ENCODE data around the gene GID8.
A peak's percentile ranks its signal among the peaks of the same experiment; 100 is the strongest.

The GID8 gene

DNA sequence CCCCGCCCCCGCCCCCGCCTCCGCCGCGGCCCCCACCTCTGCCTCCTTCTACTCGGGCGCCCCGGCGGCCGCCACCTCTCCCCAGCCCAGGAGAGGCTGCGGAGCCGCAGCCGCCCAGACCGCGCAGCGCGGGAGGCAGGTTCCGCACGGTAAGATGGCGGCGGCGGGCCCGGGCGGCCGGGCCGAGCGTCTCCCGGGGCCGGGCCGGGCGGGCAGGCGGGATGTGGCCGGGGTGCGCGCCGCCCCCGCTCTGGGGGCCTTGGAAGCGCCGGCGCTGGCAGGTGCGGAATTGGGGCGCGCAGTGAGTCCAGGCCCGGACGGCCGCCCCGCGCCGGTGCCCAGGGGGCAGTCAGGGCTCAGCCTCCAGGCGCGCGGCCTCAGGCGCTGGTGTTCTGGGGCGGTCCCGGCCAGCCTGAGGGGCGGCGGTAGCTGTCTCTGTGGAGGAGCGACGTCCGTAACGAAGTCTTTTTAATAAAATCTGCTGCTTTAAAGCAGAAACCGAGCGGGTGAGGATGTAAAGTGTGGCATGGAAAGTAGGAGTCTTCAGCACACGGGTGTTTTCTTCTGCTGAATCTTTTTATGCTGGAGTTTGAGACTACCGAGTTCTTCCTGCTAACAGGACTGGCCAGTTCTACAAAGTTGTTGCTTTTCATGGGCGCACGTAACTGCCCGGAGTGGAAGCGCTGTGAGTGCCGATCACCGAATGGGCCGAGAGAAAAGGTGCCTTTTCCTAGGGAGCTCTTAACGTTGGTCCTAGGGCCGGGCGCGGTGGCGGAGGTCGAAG lies at the start of gene GID8:
Gene GID8, plus strand, starts transcription at position 43 of the 784 bp plus-strand sequence. CDS start 3,356 bp downstream, outside the sequence.
- DNase-seq (ENCODE audit: low read depth) = peak; percentile 49

GRCh38 chr20:62888406-62888805 lies 49.5 kb upstream of the GID8 start:
- no peak for DNase-seq (ENCODE audit: low read depth)

DNA sequence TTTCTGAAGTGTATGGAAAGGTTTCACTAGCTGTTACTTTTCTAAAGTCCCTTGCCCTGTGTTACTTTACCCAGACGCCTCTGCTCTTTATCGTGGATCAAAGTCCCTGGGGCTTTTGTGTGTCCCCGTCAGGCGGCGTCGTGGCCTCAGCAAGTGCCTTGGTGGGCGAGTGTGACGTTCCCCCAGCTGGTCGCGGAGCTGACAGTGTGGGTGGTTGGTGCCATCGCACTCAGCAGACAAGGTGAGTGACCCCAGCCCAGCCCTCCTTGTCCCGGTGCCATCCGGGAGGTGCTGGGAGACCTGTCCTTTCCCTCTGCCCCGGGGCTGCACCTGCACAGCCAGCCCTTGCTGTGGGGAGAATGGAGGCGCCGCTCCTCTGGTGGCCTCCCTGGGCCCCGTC lies 49.0 kb upstream of the GID8 start:
- no peak for DNase-seq (ENCODE audit: low read depth)

DNA sequence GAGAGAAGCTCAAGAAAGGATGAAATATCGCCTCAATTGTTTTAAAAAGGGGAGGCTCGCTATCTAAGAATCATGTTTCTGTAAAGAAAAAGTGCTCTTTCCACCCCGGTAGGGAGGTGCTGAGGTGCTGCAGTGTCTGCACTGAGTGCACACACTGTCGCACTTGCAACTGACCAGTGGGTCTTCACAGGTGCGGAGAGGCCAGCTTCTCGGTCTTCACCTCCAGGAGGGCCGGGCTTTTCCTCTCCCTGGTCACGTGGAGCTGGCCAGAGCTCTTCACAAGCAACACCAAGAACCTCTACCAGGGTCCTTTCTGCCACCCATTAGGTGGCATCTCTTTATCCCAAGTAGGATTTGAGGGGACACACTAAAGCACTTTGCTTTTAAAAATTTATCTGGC lies 48.5 kb upstream of the GID8 start:
- no peak for DNase-seq (ENCODE audit: low read depth)

DNA sequence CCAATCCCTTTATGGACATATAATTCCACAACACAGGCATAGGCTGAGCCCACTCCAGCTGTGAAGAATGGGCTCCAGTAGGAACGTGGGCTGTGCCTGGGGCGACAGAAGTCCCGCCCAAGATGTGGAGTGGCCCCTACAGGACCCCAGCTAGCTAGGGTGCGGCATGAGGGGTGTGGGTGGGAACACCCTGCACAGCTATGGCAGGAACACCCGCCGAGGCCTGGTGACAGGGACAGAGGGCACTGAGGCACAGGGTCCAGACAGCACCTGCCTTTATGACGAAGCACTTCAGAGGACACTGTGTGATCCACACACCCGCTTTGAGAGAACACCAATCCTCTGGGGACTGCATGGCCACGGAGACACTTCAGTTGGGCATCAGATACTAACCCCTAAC lies 48.1 kb upstream of the GID8 start:
- DNase-seq (ENCODE audit: low read depth) = no peak

DNA sequence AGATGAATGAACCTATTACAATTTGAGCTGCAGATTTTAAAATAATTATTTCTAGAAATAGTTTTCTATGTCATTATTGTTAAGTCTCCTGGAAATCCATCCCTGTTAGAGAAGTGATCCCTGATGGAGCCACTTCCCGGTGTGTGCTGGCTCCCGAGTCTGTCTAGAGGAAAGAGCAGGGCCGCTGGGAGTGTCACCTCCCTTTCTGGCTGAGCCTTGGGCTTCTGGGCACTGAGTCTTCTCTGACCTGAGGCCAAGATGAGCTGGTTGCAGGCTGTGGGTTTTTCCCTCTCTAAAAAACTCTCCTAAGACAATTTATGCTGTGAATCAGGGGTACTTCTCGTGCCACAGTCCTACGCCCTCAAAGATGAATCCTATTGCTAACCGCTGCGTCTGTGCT lies 47.5 kb upstream of the GID8 start:
- no peak for DNase-seq (ENCODE audit: low read depth)

- no peak for DNase-seq (ENCODE audit: low read depth)
Measured at GRCh38 chr20:62891111-62891510, 46.8 kb upstream of the GID8 start.

GRCh38 chr20:62892348-62893304 lies 45.3 kb upstream of the GID8 start:
- no peak for DNase-seq (ENCODE audit: low read depth)

GRCh38 chr20:62893700-62894099 lies 44.2 kb upstream of the GID8 start:
- no peak for DNase-seq (ENCODE audit: low read depth)

DNA sequence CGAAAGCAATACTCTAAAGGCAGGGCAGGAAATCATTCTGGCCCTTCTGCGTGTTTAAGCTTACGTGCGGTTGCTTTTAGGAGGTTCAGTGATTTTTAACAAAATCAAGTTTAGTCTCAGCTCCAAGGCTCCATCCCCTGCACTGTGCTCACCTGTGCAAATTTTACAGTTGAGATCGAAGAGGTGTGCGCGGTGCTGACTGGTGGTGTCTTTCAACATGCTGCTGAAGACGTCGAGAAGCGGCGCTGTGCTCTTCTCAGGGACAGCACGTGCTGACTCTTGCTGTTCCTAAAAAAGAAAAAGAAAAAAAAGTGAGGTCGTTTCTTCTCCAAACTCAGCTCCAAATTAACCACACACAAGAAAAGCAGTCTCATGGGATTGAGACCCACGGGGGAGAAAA lies 43.7 kb upstream of the GID8 start:
- DNase-seq (ENCODE audit: low read depth) = no peak

DNA sequence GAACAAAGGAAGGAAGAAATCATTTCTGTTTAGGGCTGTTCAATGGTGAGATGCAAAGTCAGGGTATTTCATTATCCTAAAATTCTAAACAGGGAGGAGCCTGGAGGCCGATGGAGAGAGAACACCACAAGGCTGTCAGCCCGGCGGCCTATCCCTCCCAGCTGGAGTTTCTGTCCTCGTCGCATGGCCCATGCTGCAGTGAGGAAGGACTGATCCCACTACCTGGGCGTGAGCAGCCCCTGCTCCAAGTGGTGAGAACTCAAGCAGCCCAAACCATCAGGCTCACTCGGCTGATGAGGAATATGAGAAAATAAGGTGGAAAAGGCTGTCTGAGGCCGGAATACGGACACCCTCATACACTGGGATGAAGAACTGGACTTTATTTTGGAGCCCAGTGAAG lies 42.4 kb upstream of the GID8 start:
- DNase-seq (ENCODE audit: low read depth) = no peak

GRCh38 chr20:62896526-62896925 lies 41.4 kb upstream of the GID8 start:
- no peak for DNase-seq (ENCODE audit: low read depth)

- DNase-seq (ENCODE audit: low read depth) = no peak
Measured at GRCh38 chr20:62897666-62898065, 40.3 kb upstream of the GID8 start.

DNA sequence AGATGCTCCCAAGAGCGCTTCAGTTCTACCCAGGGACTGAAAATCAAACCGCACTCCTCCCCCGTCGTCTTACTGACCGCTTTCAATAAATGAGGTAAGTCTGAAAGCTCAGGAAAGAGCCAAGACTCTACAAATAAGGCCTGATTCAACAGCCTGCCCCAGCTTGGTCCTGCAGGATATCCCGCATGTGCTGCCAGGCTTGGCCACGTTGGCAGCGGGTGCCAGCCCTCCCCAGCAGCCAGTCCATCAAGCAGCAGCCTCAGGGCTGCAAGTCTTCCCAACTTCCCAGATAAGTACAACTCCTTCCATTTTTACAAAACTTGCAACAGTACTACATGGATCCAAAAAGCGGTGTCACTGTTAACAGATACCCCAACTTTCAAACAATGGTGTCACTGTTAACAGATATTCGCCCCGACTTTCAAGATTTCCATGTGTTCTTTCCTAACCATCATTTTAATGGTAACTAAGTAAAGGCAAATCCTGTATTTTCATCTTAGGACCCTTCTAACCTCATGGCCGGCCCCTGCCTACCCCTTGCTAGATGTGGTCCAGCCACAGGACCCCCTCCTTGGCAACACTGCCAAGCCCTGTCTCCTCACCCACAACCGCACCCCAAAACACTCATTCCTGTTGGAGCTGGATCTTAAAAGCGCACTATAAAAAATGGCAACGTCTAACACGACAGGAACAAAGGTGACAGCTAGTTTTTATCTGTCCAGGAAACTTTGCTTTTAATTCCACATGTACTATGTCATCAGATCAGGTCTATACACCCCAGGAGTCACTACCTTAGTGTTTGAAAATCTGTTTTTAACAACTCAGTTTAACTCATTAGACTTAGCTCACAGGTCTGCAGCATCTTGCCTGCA lies 39.6 kb upstream of the GID8 start:
- DNase-seq (ENCODE audit: low read depth) = no peak

DNA sequence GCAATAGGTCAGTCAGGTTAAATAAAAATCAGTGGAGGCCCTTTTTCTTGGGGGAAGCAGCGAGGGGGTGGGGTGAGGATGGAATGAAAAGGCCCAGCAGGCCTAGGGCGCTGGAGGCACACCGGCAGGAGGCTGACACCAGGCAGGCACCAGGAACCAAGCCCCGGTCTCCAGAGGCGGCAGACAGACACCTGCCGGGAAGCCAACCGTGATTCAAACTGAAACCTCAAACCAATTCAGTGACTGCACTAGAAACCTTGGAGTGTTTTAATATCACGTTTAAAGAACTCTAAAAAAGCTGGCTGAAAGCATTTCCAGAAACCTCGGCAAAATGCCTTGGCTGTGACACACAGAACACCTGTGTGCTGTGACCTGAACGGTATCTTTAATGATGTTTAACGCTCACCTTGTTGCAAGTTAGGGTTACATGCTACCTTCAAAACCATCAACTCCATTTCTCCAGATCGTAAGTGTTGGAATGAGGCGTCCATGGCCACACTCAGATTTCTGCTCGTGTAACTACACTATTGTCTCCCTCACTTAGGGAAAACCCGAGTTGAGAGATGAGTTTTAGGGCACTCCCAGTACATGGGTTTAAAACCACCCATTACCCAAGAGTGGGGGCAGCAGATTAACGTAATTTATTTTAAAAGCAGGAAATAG lies 38.8 kb upstream of the GID8 start:
- peak; percentile 36 for DNase-seq (ENCODE audit: low read depth)

GRCh38 chr20:62899633-62900051 lies 38.3 kb upstream of the GID8 start:
- no peak for DNase-seq (ENCODE audit: low read depth)

- DNase-seq (ENCODE audit: low read depth) = peak; percentile 68
Measured at GRCh38 chr20:62900052-62900691, 37.8 kb upstream of the GID8 start.

GRCh38 chr20:62900692-62901584 lies 37.0 kb upstream of the GID8 start:
- no peak for DNase-seq (ENCODE audit: low read depth)

DNA sequence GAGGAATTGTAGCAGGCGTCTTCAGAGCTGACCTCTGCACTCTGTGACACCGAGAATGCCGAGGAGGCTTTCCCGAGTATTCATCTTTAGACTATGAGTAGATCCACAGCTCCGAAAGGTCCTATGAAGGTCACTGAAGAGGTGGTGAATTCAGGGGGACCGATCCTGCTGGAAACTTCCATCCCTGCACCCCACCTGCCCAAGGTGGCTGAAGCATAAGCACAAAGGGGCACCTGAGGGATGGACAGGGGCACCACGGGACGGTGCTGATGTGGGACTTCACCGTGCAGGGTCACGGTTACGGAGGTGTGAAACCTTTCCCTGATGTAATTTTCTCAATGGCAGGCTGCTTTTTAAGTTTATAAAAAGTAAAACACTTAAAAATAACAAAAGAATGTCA lies 36.1 kb upstream of the GID8 start:
- DNase-seq (ENCODE audit: low read depth) = no peak

Measured in activated T-cell treated with anti-CD3 and anti-CD28 coated beads for 48 hours (primary cell).